MCF 10A (cell line): ENCODE data around the gene BMPR1A. TPM values are rescaled to one million over a fixed set of nuclear protein-coding genes. Genes with fewer than 3 reads are reported as not detected.
"Not testable (repeated sequence)": the region's sequence is repeated elsewhere in the genome, so short reads cannot be mapped to it uniquely, and the experiment has no call there.

ENCODE experiments used
- BruUV-seq: library from RNA; stranded (reverse); fragments of 400-500 nt; replicated peaks from 2 replicates; lab custom pipeline; 2021; lab: Mats Ljungman, UMichigan
- CTCF ChIA-PET: fragments of 300-600 bp; sonication (Branson Sonifier 250); formaldehyde crosslinking; extraction: SDS; loops from one replicate; lab custom pipeline; 2021; ENCODE audit warnings: antibody characterized with exemption, inconsistent platforms; lab: Yijun Ruan, JAX
- POLR2A ChIA-PET: fragments of 300-600, 350-650 bp; sonication (Branson Sonifier 250); formaldehyde crosslinking; extraction: SDS; loops from one replicate; lab custom pipeline; 2020; ENCODE audit warnings: antibody characterized with exemption, inconsistent platforms; lab: Yijun Ruan, JAX
- DNase-seq: peaks from one replicate; pipeline ENCODE4 v3.0.0-alpha.2; 2018; ENCODE audit not compliant: unreplicated experiment
- H3K27ac Mint-ChIP-seq: one replicate; pipeline ENCODE4 v1.8.0; 2022; ENCODE audit warnings: mild to moderate bottlenecking, low read depth, mixed read lengths; ENCODE audit not compliant: unreplicated experiment
- H3K27me3 Mint-ChIP-seq: one replicate; pipeline ENCODE4 v1.8.0; 2022; ENCODE audit warnings: mixed read lengths; ENCODE audit not compliant: insufficient read depth, unreplicated experiment
- H3K36me3 Mint-ChIP-seq: one replicate; pipeline ENCODE4 v1.8.0; 2022; ENCODE audit warnings: mild to moderate bottlenecking, moderate library complexity, mixed read lengths; ENCODE audit not compliant: insufficient read depth, unreplicated experiment
- H3K4me1 Mint-ChIP-seq: one replicate; pipeline ENCODE4 v1.8.0; 2022; ENCODE audit warnings: mixed read lengths; ENCODE audit not compliant: insufficient read depth, unreplicated experiment
- H3K4me3 Mint-ChIP-seq: one replicate; pipeline ENCODE4 v1.8.0; 2022; ENCODE audit warnings: mild to moderate bottlenecking, moderate library complexity, mixed read lengths; ENCODE audit not compliant: unreplicated experiment
- H3K9me3 Mint-ChIP-seq: one replicate; pipeline ENCODE4 v1.8.0; 2022; ENCODE audit warnings: mixed read lengths; ENCODE audit not compliant: unreplicated experiment
- CTCF ChIP-seq: fragments of 200-600 bp; IDR thresholded peaks from one replicate; pipeline ENCODE4 v1.8.0; 2022; ENCODE audit warnings: antibody characterized with exemption, mild to moderate bottlenecking; ENCODE audit not compliant: unreplicated experiment
- intact Hi-C: fragments of 100-400 bp; cut with micrococcal nuclease; formaldehyde crosslinking; loops from 2 replicates; pipeline ENCODE4 v1.14.1; 2022
- total RNA-seq: library from RNA; stranded (reverse); gene quantifications from 2 replicates; pipeline ENCODE4 v1.2.3, GENCODE V29; 2022

Gene BMPR1A
- total RNA-seq, 1 experiment from 2014 or later, result 27.3 TPM

GRCh38 chr10:86862786-86863483, 106.5 kb downstream of the BMPR1A start:
- Mint-ChIP-seq H3K27ac (no peak overlapping the region), H3K4me1 (no peaks in the 10 kb centered on the region), H3K9me3 (no peaks in the 10 kb centered on the region), H3K36me3 (peaks cover 5% of the 10 kb centered on the region), H3K27me3 (no peaks in the 10 kb centered on the region), H3K4me3 (no peak overlapping the region)
- ChIA-PET CTCF (no interaction called here), POLR2A (interaction anchor here (1.4 kb wide), 1 partner anchor 10 kb away, joined by 3 read pairs; no protein-coding TSS in a partner anchor)
- BruUV-seq, result no TSS peak
- no peak for DNase-seq
- no peak for TF ChIP-seq CTCF
- intact Hi-C loops, result no loop called here

GRCh38 chr10:86863484-86863842, 107.0 kb downstream of the BMPR1A start:
- DNase-seq, result no peak
- Mint-ChIP-seq H3K9me3 (no peaks in the 10 kb centered on the region), H3K27ac (no peak overlapping the region), H3K36me3 (peaks cover 5% of the 10 kb centered on the region), H3K4me1 (no peaks in the 10 kb centered on the region), H3K4me3 (no peak overlapping the region), H3K27me3 (no peaks in the 10 kb centered on the region)
- ChIA-PET POLR2A (interaction anchor here (1.4 kb wide), 1 partner anchor 11 kb away, joined by 3 read pairs; no protein-coding TSS in a partner anchor), CTCF (no interaction called here)
- no peak for TF ChIP-seq CTCF
- BruUV-seq, result no TSS peak
- intact Hi-C loops, result no loop called here

- CTCF ChIA-PET, result interaction anchor here (0.7 to 1.0 kb wide), 3 partner anchors 11 to 117 kb away, joined by 3 read pairs; no protein-coding TSS in a partner anchor
- H3K27me3 Mint-ChIP-seq, DNase-seq, H3K9me3 Mint-ChIP-seq, H3K27ac Mint-ChIP-seq, H3K36me3 Mint-ChIP-seq, POLR2A ChIA-PET, BruUV-seq, H3K4me3 Mint-ChIP-seq, intact Hi-C loops, H3K4me1 Mint-ChIP-seq: not testable (repeated sequence)
Observed at GRCh38 chr10:86865011-86865811, 108.8 kb downstream of the BMPR1A start.

- TF ChIP-seq CTCF, result no peak
- intact Hi-C loops, result no loop called here
- Mint-ChIP-seq H3K27ac (no peak overlapping the region), H3K4me3 (no peak overlapping the region), H3K9me3 (no peaks in the 10 kb centered on the region), H3K27me3 (no peaks in the 10 kb centered on the region), H3K36me3 (peaks cover 5% of the 10 kb centered on the region), H3K4me1 (peaks cover 4% of the 10 kb centered on the region)
- DNase-seq, result no peak
- POLR2A ChIA-PET, result no interaction called here
- no TSS peak for BruUV-seq
- CTCF ChIA-PET, result no interaction called here
Observed at GRCh38 chr10:86867149-86867548, 110.7 kb downstream of the BMPR1A start.
